ENCODE results near the gene TSC22D4. TPM values are rescaled to one million over a fixed set of nuclear protein-coding genes. Genes with fewer than 3 reads are reported as not detected.

TSC22D4 gene
- total and polyA plus RNA-seq, 9 of the 15 experiments (the other 6 are each of a cell fraction or from before 2014, with no cell fraction given): 0.37 to 107 (median 28.7) TPM

- peak in 1 of 2 experiments; percentile 57; a peak in 1 of 4 replicates for TF ChIP-seq BCLAF1 (IDR thresholded peaks at IDR 0.05; ENCODE audit: borderline replicate concordance in 1 of 2, control insufficient read depth in 1 of 2, low read depth in 2 of 2, low read length in 1 of 2)
- TF ChIP-seq HIVEP1 (CRISPR knock-in tag; IDR thresholded peaks at IDR 0.05): no peak
- no peak for TF ChIP-seq ZNF407 (IDR thresholded peaks at IDR 0.05; ENCODE audit: low read depth)
Observed at GRCh38 chr7:100428967-100429636, 49.9 kb downstream of the TSC22D4 start (continued).

Data from K562 (cell line).